Activated naive CD8-positive, alpha-beta T cell treated with anti-CD3 and anti-CD28 coated beads, Interleukin-2, amount 10 ng/mL, durations not matched to agents 7 days and 5 days (primary cell): ENCODE measurements around the gene PRR33. TPM values are rescaled to one million over a fixed set of nuclear protein-coding genes. Genes with fewer than 3 reads are reported as not detected.

Experiments
- ATAC-seq: fragments of 150-1000 bp; cut with Tn5 transposase; one replicate; pipeline ENCODE4 v1.10.0; 2021; ENCODE audit warnings: low read depth, moderate library complexity
- POLR2A ChIA-PET: fragments of 350-600 bp; sonication (Branson Sonifier 250); formaldehyde crosslinking; loops from one replicate; lab custom pipeline; 2021; ENCODE audit warnings: antibody characterized with exemption; lab: Charles Lee
- DNase-seq: peaks from one replicate; pipeline ENCODE4 v3.0.0; 2021
- H3K27ac Mint-ChIP-seq: one replicate; pipeline ENCODE4 v1.8.0; 2022; ENCODE audit warnings: mild to moderate bottlenecking, mixed read lengths
- H3K27me3 Mint-ChIP-seq: one replicate; pipeline ENCODE4 v1.8.0; 2022; ENCODE audit warnings: mild to moderate bottlenecking, moderate library complexity, mixed read lengths
- H3K36me3 Mint-ChIP-seq: one replicate; pipeline ENCODE4 v1.8.0; 2021; ENCODE audit warnings: mild to moderate bottlenecking, mixed read lengths
- H3K4me1 Mint-ChIP-seq: one replicate; pipeline ENCODE4 v1.8.0; 2021; ENCODE audit warnings: mixed read lengths
- H3K4me3 Mint-ChIP-seq: one replicate; pipeline ENCODE4 v1.8.0; 2022; ENCODE audit warnings: mild to moderate bottlenecking, moderate library complexity, mixed read lengths
- H3K9me3 Mint-ChIP-seq: one replicate; pipeline ENCODE4 v1.8.0; 2021; ENCODE audit warnings: mixed read lengths
- total RNA-seq, 2 experiments: library from RNA; stranded (reverse); gene quantifications; one replicate each; pipeline ENCODE4 v1.2.3, GENCODE V29; 2021

Gene PRR33
- total RNA-seq, 2 experiments from 2014 or later, result not detected

DNA sequence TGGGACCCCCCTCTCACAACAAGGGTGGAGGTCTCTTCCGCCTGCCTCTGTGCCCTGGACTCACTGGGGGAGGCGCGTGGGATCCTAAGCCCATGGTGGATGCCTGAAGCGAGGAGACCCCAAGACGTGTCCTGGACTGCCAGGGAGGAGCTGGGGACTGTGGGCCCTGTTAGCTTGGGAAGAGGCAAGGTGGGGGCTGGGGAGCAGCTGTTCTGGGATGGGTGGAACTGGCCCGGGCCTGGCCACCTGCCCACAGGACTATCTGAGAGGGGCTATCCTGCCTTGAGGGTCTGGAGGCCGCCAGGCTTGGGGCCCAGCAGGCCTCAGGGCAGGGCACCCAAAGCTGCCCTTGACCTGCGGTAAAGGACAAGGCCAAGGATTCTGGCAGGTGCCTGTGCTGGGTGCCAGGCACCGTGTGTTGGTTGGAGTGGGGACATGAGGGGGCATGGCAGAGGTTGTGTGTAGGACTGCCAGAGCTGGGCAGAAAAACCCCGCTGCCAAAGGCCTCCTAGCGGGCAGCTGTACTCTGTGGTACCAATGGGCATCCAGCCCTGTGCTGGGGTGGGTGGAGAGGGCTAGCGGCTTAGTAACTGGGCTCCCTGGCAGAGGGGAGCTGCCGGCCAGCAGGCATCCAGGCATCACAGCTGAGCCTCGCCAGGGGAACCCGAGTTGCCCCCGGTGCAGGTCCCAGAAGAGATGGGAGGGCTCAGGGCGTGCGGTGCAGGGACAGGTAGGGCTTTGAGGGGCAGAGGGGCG lies 38.1 kb downstream of the PRR33 start:
- Mint-ChIP-seq H3K9me3 (no peaks in the 10 kb centered on the region), H3K27ac (peak overlapping the region; percentile 98), H3K27me3 (peaks cover 6% of the 10 kb centered on the region), H3K36me3 (peaks cover 10% of the 10 kb centered on the region), H3K4me3 (peak overlapping the region; percentile 97), H3K4me1 (peaks cover 31% of the 10 kb centered on the region)
- DNase-seq (no peak), ATAC-seq (no peak)
- POLR2A ChIA-PET, result interaction anchor here (0.8 to 4.6 kb wide), 11 partner anchors 11 to 1010 kb away, joined by 3 to 68 read pairs (median 4); partner anchors contain the start of genes MRPL23, PRR33 and TNNI2

DNA sequence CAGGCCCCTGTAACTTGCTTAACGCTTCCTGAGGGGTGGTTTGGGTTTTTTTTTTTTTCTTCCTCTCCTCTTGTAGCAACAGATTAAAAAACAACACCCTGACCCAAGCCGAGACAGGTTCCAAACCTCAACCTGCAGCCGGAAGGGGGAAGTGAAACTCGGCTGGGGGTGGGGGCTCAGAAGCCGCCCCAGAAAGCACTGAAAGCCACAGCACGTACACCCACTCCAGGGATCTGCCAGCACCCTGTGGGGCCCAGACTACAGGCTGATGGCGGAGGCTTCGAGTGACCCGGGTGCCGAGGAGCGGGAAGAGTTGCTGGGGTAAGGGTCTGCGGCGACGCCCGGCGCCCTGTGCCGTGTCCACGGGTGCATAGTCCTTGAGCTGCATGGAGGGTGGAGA lies 38.8 kb downstream of the PRR33 start, which contains the start of gene LSP1:
TSS of gene LSP1 (plus strand) at position 208 of the 400 bp plus-strand sequence. CDS start at position 269, 61 bp downstream.
- Mint-ChIP-seq H3K9me3 (no peaks in the 10 kb centered on the region), H3K27ac (peak within 1 kb of the TSS; percentile 98), H3K4me3 (peak within 1 kb of the TSS; percentile 97), H3K36me3 (peaks cover 10% of the 10 kb centered on the region), H3K27me3 (peaks cover 11% of the 10 kb centered on the region), H3K4me1 (peaks cover 31% of the 10 kb centered on the region)
- peak; percentile 67 for ATAC-seq
- POLR2A ChIA-PET, result interaction anchor here (0.7 to 4.6 kb wide), 13 partner anchors 10 to 1010 kb away, joined by 3 to 68 read pairs (median 4); partner anchors contain the start of genes MRPL23, PRR33 and TNNI2
- peak; percentile 82 for DNase-seq

DNA sequence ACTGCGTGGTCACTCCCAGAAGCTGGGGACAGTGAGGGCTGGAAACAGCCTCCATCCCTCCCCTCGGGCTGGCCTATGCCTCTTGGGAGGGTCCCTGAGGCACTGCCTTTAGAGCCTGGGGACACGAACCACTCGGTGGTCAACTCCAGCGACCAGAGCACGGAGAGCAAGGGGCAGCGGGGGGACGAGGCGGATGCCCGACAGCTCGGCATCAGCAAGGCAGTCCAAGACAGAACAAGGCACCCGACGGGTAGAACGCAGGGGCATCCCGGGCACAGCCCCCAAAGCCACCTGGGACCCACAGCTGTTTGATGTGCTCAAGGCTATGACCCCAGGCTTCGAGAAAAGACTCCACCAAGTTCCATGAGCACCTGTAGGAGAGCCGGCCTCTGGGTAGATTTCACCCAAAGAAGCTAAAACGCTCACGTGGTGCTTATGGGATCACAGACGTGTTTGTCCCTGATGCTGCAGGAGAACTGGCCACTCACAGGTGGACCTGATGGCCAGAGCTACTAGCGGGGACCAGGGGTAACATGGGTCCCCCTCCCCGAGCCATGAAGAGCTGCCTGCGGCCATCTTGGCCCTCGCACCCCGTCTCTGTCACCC lies 39.3 kb downstream of the PRR33 start:
- Mint-ChIP-seq H3K27me3 (peaks cover 14% of the 10 kb centered on the region), H3K27ac (peak overlapping the region; percentile 98), H3K9me3 (no peaks in the 10 kb centered on the region), H3K36me3 (peaks cover 10% of the 10 kb centered on the region), H3K4me1 (peaks cover 33% of the 10 kb centered on the region), H3K4me3 (peak overlapping the region; percentile 97)
- DNase-seq (no peak), ATAC-seq (peak; percentile 1)
- POLR2A ChIA-PET, result interaction anchor here (0.5 to 4.6 kb wide), 10 partner anchors 10 to 960 kb away, joined by 3 to 68 read pairs (median 8); partner anchors contain the start of genes MRPL23, PRR33 and TNNI2

DNA sequence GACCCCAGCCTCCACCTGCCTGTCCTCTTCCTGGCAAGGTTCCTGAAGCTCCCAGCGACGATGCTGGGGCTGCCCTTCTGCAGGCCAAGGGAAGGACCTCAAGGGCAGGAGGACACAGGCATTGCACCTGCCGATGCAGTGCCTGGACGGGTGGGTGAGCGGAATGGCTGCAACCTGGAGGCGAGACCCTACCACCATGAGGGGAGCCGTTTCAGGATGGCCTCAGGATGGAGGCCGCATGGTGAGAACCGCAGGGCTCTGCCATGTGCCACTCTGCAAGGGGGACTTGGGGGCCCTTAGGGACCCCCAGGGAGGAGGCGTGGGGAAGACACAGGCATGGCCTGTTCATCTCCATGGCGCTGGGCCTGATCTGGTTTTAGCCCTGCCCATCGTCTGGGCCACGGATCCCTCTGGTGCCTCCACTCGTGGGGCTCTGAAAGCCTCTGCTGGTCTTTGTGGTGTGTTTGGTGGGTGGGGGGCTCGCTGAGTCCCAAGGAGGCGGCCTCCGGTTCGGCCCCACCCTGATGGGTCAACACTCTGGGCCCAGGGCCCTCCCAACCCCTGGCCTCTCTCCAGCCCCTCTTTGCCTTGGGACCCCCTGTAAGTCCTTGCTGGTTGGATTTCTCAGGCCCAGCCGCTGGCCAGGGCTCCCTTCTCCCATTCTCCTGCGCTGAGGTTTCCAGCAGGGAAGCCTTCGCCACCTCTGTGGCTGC lies 40.1 kb downstream of the PRR33 start:
- ATAC-seq, result no peak
- Mint-ChIP-seq H3K4me1 (peaks cover 35% of the 10 kb centered on the region), H3K36me3 (peaks cover 10% of the 10 kb centered on the region), H3K27me3 (peaks cover 15% of the 10 kb centered on the region), H3K27ac (peak overlapping the region; percentile 98), H3K9me3 (no peaks in the 10 kb centered on the region), H3K4me3 (peak overlapping the region; percentile 97)
- no peak for DNase-seq
- POLR2A ChIA-PET, result interaction anchor here (0.5 to 4.6 kb wide), 5 partner anchors 9 to 472 kb away, joined by 4 to 68 read pairs (median 15); partner anchors contain the start of genes PRR33 and TNNI2

DNA sequence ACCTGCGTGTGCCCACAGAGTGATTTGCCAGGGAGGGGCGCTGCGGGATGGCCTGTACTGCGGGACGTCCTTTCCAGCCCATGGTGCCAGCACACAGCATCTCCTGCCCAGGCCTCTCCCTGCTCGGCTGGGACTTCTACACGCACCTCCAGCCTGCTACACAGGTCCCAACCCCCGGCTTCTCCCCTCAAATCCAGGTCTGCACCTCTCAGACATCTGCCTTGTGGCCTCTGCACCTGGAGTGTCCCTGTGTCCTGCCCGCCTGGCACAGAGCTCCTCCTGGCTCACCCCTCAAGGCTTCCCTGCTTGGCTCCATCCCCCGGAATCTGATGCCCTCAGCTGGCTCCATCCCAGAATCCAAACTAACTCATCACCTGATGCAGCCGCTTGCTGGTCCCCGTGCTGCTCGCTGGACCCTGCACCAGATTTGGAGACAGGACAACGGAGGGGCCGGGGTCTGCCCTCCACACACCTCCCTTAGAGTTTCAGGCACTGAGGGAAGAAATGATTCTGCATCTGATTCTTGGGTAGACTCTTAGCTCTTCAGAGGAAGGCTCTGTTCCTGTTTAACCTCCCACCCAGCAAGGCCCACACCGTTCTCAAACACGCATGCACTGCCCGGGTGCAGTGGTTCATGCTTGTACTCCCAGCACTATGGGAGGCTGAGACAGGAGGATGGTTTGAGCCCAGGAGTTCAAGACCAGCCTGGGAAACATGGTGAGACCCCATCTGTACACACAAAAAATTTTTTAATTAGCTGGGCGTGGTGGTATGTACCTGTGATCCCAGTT lies 42.9 kb downstream of the PRR33 start:
- H3K27ac Mint-ChIP-seq, result peak overlapping the region; percentile 39
- peaks cover 23% of the 10 kb centered on the region for H3K27me3 Mint-ChIP-seq
- POLR2A ChIA-PET, result no interaction called here
- H3K4me3 Mint-ChIP-seq, result no peak overlapping the region
- peaks cover 8% of the 10 kb centered on the region for H3K36me3 Mint-ChIP-seq
- peaks cover 52% of the 10 kb centered on the region for H3K4me1 Mint-ChIP-seq
- no peaks in the 10 kb centered on the region for H3K9me3 Mint-ChIP-seq
- DNase-seq, result no peak
- no peak for ATAC-seq

DNA sequence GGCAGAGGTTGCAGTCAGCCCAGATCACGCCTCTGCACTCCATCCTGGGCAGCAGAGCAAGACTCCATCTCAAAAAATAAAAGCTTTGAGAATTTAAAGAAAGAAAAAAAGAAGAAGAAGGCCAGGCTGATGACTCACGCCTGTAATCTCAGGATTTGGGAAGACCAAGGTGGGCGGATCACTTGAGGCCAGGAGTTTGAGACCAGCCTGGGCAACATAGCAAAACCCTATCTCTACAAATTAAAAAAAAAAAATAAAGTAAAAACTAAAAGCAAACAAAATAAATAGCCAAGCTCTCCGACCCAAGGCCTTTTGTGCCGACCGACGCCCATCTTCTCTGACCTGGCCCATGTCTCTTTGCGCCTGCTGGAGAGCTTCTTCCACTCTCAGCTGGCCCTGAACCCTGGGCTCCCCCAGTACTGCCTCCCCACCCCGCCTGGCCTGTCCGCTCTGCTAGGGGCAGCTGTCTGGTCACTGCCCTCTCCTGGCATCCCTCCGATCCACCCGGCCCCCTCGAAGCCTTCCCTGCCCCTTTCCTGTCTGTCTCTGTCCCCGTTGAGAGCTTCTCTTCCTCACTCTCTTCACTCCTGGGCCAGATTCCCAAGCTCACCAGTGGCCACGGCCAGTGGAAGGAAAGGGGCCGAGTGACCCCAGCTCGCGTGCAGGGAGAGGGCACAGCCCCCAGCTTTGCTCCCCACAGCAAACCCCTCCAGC lies 43.6 kb downstream of the PRR33 start:
- Mint-ChIP-seq H3K27me3 (peaks cover 23% of the 10 kb centered on the region), H3K4me1 (peaks cover 60% of the 10 kb centered on the region), H3K4me3 (no peak overlapping the region), H3K27ac (no peak overlapping the region), H3K9me3 (no peaks in the 10 kb centered on the region), H3K36me3 (peaks cover 2% of the 10 kb centered on the region)
- POLR2A ChIA-PET, result interaction anchor here (0.7 kb wide), 1 partner anchor 59 kb away, joined by 3 read pairs; no protein-coding TSS in a partner anchor
- DNase-seq (no peak), ATAC-seq (no peak)

DNA sequence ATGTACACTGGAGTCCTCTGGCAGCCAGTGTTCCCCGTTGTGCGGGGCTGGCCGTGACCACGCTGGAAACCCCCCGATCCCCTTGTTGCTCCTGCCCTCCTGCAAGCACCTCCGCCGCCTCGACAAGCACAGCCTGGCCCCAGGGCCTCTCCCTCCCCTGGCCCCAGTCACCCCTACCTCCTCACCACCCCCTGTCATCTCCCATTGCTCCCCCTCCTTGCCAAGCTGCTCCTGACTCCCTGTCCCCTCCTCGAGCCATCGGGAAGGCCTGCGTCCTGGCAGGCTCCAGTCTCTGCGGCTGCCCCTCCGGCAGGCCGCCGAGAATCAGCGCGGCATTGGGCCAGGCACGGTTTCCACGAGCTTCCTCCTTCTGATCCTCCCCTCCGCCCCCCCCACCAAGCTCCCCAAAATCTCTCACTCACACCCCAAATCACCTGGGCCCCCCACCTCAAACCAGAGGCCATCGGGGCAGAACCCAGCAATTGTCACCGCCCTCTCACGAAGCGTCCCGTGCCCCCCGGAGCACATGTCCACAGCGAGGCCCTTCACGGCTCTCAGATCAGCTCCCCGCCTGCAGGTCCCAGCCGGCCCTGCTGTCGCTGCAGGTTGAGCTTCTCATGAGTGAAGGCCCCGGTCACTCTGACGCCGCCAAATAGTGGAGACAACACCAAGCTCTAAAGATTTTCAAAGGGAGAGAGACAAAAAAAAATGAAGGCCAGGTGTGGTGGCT lies 44.5 kb downstream of the PRR33 start:
- H3K27ac Mint-ChIP-seq, result peak overlapping the region; percentile 30

DNA sequence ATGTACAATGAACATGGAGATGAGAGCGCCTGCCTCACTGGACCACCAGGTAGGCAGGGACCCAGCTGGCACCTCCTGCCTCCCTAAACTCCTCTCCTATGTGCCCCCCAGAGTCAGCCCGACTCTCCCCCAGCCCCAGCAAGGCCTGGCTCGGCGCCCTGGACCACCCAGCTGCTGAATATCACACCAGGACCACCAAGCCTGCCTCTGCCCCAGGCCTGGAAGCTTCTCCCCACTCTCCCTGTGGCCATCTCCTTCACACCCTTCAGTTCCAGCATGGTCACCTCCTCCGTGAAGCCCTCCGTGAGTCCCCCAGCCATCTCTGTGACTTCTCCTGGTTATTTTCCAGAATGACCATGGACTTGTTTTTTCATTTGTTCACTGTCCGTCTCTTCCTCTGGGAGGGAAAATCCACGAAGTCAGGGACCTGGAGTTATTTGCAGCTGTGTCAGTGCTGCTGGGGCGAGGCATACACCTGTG lies 45.2 kb downstream of the PRR33 start:
- no peak overlapping the region for H3K4me3 Mint-ChIP-seq
- peaks cover 52% of the 10 kb centered on the region for H3K4me1 Mint-ChIP-seq
- no peak for ATAC-seq
- no peak for DNase-seq
- H3K9me3 Mint-ChIP-seq, result no peaks in the 10 kb centered on the region
- peaks cover 23% of the 10 kb centered on the region for H3K27me3 Mint-ChIP-seq
- H3K36me3 Mint-ChIP-seq, result no peaks in the 10 kb centered on the region
- H3K27ac Mint-ChIP-seq, result peak overlapping the region; percentile 27
- POLR2A ChIA-PET, result no interaction called here

More for the DNA sequence above, 44.5 kb downstream of the PRR33 start:
- Mint-ChIP-seq H3K27me3 (peaks cover 23% of the 10 kb centered on the region), H3K4me3 (no peak overlapping the region), H3K9me3 (no peaks in the 10 kb centered on the region), H3K4me1 (peaks cover 55% of the 10 kb centered on the region), H3K36me3 (no peaks in the 10 kb centered on the region)
- POLR2A ChIA-PET, result interaction anchor here (0.7 kb wide), 1 partner anchor 60 kb away, joined by 3 read pairs; no protein-coding TSS in a partner anchor
- ATAC-seq (no peak), DNase-seq (no peak)

DNA sequence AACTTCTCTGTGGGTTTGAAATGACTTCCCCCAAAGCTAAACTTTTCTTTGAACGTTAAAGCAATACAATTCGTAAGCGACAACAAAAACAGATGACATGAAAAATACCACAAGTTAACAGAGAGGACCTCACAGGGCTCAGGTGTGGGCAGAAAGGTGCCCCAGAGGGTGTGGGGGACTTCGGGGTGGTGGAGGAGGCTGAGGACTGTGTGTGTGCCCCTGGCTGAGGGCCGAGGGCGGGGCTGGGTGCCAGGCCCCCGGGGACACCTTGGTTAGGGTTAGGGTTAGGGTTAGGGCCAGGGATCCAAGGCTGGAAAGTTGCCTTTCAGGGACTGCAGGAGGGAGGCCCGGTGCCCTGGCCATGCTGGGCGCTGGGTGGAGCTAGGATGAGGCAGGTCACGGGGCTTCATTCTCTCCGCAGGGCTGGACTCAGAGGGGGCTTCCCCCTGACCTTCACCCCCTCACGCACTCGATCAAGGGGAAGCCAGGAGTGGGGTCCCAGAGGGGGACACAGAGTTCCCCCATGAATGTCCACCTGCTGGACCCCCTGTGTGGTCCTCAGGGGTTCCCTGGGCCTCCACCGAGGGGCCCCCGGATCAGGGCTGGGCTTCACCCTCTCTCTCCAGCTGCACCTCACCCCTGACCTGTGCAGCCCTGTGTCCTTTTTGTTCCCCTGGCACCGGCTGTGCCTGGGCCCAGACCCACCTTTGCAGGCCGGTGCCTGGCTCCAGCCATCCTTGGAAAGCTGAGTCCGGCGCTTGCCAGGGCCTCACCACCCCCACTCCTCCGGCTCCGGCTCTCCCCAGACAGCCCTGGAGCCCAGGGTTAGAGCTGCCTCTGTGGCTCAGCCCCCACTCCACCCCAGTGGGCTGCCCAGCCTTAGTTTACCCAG lies 45.9 kb downstream of the PRR33 start:
- POLR2A ChIA-PET, result no interaction called here
- Mint-ChIP-seq H3K36me3 (no peaks in the 10 kb centered on the region), H3K9me3 (no peaks in the 10 kb centered on the region), H3K4me1 (peaks cover 45% of the 10 kb centered on the region), H3K4me3 (peak overlapping the region; percentile 77), H3K27ac (peak overlapping the region; percentile 89), H3K27me3 (peaks cover 23% of the 10 kb centered on the region)
- DNase-seq, result no peak
- ATAC-seq, result peak; percentile 15

DNA sequence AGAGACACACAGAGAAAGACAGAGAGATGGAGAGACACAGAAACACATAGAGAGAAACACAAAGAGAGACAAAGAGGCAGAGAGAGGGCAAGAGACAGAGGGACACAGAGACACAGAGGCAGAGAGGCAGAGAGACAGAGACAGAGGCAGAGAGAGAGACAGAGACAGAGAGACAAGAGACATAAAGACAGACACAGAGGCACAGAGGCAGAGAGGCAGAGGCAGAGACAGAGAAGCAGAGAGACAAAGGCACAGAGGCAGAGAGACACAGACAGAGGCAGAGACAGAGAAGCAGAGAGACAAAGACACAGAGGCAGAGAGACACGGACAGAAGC lies 46.6 kb downstream of the PRR33 start:
- Mint-ChIP-seq H3K36me3 (no peaks in the 10 kb centered on the region), H3K4me1 (peaks cover 41% of the 10 kb centered on the region), H3K27me3 (peaks cover 23% of the 10 kb centered on the region), H3K4me3 (peak overlapping the region; percentile 77), H3K9me3 (no peaks in the 10 kb centered on the region), H3K27ac (peak overlapping the region; percentile 89)
- no peak for ATAC-seq
- POLR2A ChIA-PET, result no interaction called here
- DNase-seq, result no peak
